Measurements from ENCODE around the gene RAET1L.

DNA sequence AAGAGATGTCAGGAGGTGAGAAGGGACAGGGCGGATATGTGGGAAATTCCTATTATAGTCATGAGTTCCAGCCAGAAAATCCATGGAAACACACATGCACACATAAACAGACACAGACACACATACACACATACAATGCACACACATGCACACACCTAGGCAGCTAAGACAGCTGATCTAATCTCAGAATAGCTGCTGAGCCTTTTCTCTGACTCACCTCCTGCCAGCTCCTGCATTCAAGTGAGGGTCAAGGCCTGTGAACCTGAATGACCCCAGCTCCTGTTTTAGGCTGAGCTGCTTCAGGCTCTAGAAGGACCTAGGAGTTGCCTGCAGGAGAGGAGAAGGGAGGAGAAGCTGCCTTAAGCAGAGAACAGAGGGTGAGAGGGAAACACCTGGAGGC, 21.6 kb upstream of the RAET1L start:
- TF ChIP-seq, protein P1, sequence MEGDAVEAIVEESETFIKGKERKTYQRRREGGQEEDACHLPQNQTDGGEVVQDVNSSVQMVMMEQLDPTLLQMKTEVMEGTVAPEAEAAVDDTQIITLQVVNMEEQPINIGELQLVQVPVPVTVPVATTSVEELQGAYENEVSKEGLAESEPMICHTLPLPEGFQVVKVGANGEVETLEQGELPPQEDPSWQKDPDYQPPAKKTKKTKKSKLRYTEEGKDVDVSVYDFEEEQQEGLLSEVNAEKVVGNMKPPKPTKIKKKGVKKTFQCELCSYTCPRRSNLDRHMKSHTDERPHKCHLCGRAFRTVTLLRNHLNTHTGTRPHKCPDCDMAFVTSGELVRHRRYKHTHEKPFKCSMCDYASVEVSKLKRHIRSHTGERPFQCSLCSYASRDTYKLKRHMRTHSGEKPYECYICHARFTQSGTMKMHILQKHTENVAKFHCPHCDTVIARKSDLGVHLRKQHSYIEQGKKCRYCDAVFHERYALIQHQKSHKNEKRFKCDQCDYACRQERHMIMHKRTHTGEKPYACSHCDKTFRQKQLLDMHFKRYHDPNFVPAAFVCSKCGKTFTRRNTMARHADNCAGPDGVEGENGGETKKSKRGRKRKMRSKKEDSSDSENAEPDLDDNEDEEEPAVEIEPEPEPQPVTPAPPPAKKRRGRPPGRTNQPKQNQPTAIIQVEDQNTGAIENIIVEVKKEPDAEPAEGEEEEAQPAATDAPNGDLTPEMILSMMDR (IDR thresholded peaks at IDR 0.05; ENCODE audit: borderline replicate concordance, extremely low read depth, low read length, poor library complexity, severe bottlenecking), result no peak
- no peak for TF ChIP-seq EZH2 (IDR thresholded peaks at IDR 0.05; ENCODE audit: borderline replicate concordance, low read depth, low read length, severe bottlenecking)
